T-helper 9 cell (primary cell): ENCODE data around the gene EGFL7.
A peak's percentile ranks its signal among the peaks of the same experiment; 100 is the strongest.

Source experiments
- DNase-seq: peaks from one replicate; pipeline ENCODE4 v3.0.0-alpha.2; 2020

EGFL7 gene

DNA sequence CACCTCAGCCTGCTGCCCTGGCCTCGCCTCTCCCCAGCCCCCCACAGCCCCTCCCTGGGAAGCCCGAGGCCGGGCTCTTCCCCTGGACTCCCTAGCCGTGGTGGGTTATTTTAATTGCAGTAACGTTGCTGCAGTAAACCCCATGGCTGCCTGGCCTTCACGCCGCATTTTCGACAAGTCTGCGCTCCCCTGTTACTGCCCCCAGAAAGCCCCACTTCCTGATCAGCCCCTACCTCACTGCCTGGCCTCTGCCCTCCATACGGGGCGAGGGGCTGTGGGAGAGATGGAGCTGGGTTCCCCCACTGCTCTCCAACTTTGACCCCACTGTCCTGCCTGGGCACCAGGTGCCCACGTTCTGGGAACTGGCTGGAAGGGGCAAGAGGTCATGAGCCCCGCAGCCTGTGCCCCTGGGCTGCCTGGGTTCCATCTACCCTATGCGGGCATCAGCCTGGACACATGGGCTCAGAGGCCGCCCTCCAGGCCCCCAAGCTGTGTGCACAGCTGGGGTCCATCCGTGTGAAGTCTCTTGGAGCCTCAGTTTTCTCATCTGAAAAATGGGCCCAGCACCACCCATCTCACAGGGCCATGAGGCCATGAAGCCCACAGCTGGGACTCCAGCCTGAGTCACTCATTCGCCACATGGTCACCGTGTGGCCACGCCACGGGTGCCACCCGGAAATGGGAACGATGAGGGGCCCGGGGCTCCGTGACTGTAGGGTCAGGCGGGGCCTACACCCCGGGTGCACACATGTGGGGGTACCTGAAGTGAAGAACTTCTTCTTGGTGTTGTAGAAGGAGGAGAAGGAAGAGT is 11.5 kb downstream of the EGFL7 start:
- no peak for DNase-seq

- DNase-seq: no peak
Observed at GRCh38 chr9:136674786-136675349, 12.2 kb downstream of the EGFL7 start.

GRCh38 chr9:136675477-136676296 is 13.0 kb downstream of the EGFL7 start:
- no peak for DNase-seq

DNA sequence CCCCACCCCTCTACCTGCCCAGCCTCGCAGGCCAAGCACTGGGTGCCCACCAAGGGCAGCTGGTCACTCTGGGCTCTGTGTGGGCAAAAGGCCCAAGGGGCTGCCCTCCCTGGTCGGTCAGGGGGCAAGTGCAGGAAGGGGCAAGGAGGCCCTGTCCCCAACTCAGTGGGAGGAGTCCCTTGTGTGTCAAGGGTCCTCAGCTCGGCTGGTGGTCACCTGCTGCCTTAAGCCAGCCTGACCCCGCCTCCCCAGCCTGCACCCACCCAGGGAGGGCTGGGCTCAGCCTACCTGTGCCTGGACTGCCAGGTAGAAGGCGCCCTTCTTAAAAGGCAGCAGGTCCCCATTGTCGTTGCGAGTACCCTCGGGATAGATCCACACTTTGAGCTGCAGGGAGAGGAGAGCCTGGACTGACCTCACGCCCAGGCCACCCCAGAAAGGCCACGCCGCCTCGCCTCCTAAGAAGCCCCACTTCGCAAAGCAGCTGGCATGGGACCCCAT is 13.6 kb downstream of the EGFL7 start:
- DNase-seq: no peak

- DNase-seq: no peak
Observed at GRCh38 chr9:136676920-136677686, 14.4 kb downstream of the EGFL7 start.

GRCh38 chr9:136678034-136678433 is 15.3 kb downstream of the EGFL7 start:
- no peak for DNase-seq

DNA sequence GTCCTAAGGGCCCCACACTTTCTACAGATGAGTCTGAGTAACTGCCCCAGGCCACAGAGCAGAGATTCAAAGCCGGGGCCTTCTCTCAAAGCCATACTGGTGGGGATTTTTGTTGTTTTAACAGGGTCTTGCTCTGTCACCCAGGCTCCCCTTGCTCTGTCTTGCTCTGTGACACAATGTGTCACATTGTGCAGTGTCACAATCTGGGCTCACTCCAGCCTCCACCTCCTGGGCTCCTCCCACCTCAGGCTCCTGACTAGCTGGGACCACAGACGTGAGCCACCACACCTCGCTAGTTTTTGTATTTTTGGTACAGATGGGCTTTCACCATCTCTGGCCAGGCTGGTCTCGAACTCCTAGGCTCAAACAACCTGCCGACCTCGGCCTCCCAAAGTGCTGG is 15.9 kb downstream of the EGFL7 start:
- DNase-seq: no peak

DNA sequence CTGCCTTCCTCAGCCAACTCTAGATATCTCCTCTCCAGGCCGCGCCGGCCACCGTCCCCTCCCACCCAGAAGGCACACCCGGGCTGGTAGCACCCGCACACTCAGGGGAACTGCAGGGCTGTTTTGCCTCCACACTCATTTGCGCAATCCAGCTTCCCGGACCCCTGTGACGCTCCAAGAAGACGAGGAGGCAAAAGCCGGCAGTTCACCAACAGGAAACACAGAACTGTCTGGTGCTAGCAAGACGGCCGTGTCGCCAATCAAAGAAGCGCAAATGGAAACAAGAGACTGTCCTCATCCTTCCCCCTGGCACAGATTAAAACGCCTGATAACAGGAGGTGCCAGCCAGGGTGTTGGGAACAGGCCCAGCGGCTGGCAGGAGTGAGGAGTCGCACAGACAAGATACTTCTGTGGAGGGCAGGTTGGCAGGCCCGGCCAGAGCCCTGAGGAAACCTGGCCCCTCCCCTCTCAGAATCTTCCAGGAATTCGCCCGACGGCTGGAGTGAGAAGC is 16.8 kb downstream of the EGFL7 start:
- no peak for DNase-seq

DNA sequence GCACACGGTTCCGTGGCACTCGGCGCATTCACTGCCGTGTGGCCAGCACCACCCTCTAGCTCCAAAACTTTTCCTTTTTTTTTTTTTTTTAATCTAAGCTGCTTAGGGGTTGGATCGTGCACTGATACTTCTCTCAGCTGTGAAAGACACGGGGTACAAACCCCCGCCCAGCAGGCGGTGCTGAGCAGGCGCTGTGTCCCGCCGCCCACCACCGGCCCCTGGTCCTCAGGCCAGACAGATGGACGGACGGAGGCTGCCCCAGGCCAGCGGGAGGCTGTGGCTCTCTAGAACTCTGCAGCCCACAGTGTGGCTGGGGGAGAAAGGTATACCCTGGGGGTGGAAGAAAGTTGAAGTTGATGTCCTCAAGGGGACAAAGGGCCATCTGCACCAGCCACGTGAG is 18.3 kb downstream of the EGFL7 start:
- DNase-seq: no peak

- no peak for DNase-seq
Observed at GRCh38 chr9:136681945-136682699, 19.4 kb downstream of the EGFL7 start.

- no peak for DNase-seq
Observed at GRCh38 chr9:136682710-136683109, 20.0 kb downstream of the EGFL7 start.

GRCh38 chr9:136683173-136683745 is 20.5 kb downstream of the EGFL7 start:
- no peak for DNase-seq

- DNase-seq: no peak
Observed at GRCh38 chr9:136683755-136684154, 21.0 kb downstream of the EGFL7 start.

DNA sequence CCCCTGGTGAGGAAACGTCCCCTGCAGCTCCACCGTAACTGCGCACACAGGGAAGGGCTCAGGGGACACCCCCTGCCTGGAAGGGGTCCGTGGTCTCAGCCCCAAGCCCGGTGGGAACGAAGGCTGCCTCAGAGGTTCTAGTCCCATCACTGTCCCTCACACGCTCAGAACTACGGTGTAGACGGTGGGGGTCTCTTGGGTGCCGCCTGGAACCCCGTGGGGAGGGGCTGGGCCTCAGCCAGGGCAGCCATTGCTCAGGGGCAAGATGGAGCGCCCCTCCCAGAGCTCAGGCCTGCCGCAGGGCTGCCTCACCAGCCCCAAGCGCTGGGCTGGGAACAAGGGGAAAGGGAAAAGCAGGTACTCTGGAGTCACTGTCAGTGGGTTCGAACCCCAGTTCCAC is 21.6 kb downstream of the EGFL7 start:
- no peak for DNase-seq

GRCh38 chr9:136684799-136685198 is 22.1 kb downstream of the EGFL7 start:
- DNase-seq: no peak

- DNase-seq: no peak
Observed at GRCh38 chr9:136685216-136685615, 22.5 kb downstream of the EGFL7 start.

DNA sequence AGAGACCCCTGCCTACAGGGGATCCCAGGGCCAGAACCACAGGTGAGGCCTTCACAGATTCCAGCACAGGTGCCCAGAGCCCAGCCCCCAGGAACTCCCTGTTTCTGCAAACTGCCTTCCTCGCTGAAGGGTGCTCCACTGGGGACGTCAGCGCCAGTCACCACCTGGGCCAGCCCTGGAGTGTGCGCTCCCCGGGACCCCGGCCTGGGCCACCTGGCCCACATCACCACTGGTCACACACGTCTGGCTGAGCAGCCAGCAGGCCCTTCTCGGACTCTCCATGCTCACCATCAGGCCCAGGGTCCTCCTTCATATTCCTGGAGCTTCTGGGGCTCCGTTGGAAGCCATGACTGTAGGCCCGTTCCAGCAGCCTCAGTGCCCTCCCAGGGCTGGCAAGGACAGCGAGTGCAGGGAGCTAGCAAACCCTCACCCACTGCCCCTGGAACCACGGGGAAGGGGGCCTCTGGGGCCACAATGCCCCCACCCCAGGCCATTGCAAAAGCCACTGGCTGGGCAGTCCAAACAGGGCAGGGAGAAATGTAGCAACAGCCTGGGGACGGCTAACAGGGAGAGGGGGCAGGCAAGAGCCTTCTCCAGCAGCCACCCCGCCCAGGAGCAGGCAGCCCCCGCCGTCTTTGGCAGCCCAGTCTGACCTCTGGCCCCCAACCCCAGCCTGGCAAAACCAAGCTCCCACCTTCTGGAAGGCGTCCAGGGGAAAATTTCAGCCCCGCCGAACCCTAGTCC is 23.2 kb downstream of the EGFL7 start:
- DNase-seq: no peak

GRCh38 chr9:136686534-136686793 is 23.7 kb downstream of the EGFL7 start:
- no peak for DNase-seq

- DNase-seq: peak; percentile 44
Observed at GRCh38 chr9:136686794-136687711, 24.3 kb downstream of the EGFL7 start, which contains the start of gene AGPAT2. Gene AGPAT2 (minus strand): TSS chr9:136687457. CDS start chr9:136687357, 100 bp downstream.
